OCI-LY7 (cell line): Measurements from ENCODE around the gene EHBP1. TPM values are rescaled to one million over a fixed set of nuclear protein-coding genes. Genes with fewer than 3 reads are reported as not detected.

Source experiments
- BruUV-seq: library from RNA; stranded (reverse); fragments of 400-500 nt; replicated peaks from 2 replicates; lab custom pipeline; 2021; lab: Mats Ljungman, UMichigan
- CTCF ChIA-PET: fragments of 300-600 bp; sonication (Branson Sonifier 250); formaldehyde crosslinking; loops from one replicate; lab custom pipeline; 2022; ENCODE audit warnings: antibody characterized with exemption; ENCODE audit not compliant: unreplicated experiment; lab: Charles Lee
- POLR2A ChIA-PET: fragments of 300-600 bp; sonication (Branson Sonifier 250); formaldehyde crosslinking; loops from one replicate; lab custom pipeline; 2022; ENCODE audit warnings: antibody characterized with exemption; lab: Charles Lee
- DNase-seq: peaks from one replicate; pipeline ENCODE4 v3.0.0-alpha.2; 2015; ENCODE audit warnings: low spot score
- H2AFZ ChIP-seq: fragments of 200-600 bp; sonication (generic), shearing (Covaris generic); 2 replicates; pipeline ENCODE4 v1.6.1; 2014; ENCODE audit warnings: mild to moderate bottlenecking, antibody characterized with exemption, low read length, moderate library complexity
- H3K27ac ChIP-seq: fragments of 200-600 bp; sonication (generic); 2 replicates; pipeline ENCODE4 v1.5.1; 2014; ENCODE audit warnings: mixed run types, low read depth, mild to moderate bottlenecking, moderate library complexity, low read length, inconsistent platforms; ENCODE audit not compliant: poor library complexity, severe bottlenecking
- H3K36me3 ChIP-seq: fragments of 200-600 bp; sonication (generic); 2 replicates; pipeline ENCODE4 v1.6.1; 2014; ENCODE audit warnings: mild to moderate bottlenecking, antibody characterized with exemption, low read length, moderate library complexity, mixed read lengths; ENCODE audit not compliant: insufficient read depth
- H3K4me1 ChIP-seq: fragments of 200-600 bp; sonication (generic); 2 replicates; pipeline ENCODE4 v1.5.1; 2014; ENCODE audit warnings: mild to moderate bottlenecking, low read length; ENCODE audit not compliant: insufficient read depth, poor library complexity, severe bottlenecking
- H3K4me2 ChIP-seq: fragments of 200-600 bp; sonication (generic); 2 replicates; pipeline ENCODE4 v1.6.1; 2014; ENCODE audit warnings: mild to moderate bottlenecking, low read length
- H3K4me3 ChIP-seq: fragments of 200-600 bp; sonication (generic); 2 replicates; pipeline ENCODE4 v1.5.1; 2014; ENCODE audit warnings: mild to moderate bottlenecking, low read depth, low read length; ENCODE audit not compliant: poor library complexity, severe bottlenecking
- H3K79me2 ChIP-seq: fragments of 200-600 bp; sonication (generic); 2 replicates; pipeline ENCODE4 v1.6.1; 2016; ENCODE audit warnings: low read depth, mild to moderate bottlenecking, low read length, moderate library complexity, mixed read lengths; ENCODE audit not compliant: insufficient read depth
- H3K9me2 ChIP-seq: fragments of 200-600 bp; sonication (generic); 2 replicates; pipeline ENCODE4 v1.6.1; 2016; ENCODE audit warnings: mild to moderate bottlenecking, low read length, mixed read lengths; ENCODE audit not compliant: insufficient read depth
- H3K9me3 ChIP-seq: fragments of 200-600 bp; sonication (generic); 2 replicates; pipeline ENCODE4 v1.6.1; 2014; ENCODE audit warnings: mild to moderate bottlenecking, mixed run types, low read length, mixed read lengths
- H4K20me1 ChIP-seq: fragments of 200-600 bp; sonication (generic); 2 replicates; pipeline ENCODE4 v1.6.1; 2014; ENCODE audit warnings: mild to moderate bottlenecking, antibody characterized with exemption, low read length, moderate library complexity, mixed read lengths; ENCODE audit not compliant: insufficient read depth
- CTCF ChIP-seq: fragments of 200-600 bp; sonication (generic); conservative IDR thresholded peaks from 2 replicates; pipeline ENCODE4 v1.5.1; 2014; ENCODE audit warnings: mild to moderate bottlenecking, antibody characterized with exemption, low read length, moderate library complexity, mixed read lengths
- EZH2phosphoT487 ChIP-seq: fragments of 200-600 bp; sonication (generic); IDR thresholded peaks from 2 replicates; pipeline ENCODE4 v1.6.1; 2018; ENCODE audit warnings: low read depth, borderline replicate concordance, mild to moderate bottlenecking, mixed run types, antibody characterized with exemption, low read length, moderate library complexity, mixed read lengths
- intact Hi-C: fragments of 100-400 bp; cut with micrococcal nuclease; formaldehyde crosslinking; loops from one replicate; pipeline ENCODE4 v1.10.0; 2022; ENCODE audit not compliant: unreplicated experiment
- total RNA-seq, 2 experiments: library from RNA; depleted of rRNA in 1 of 2; stranded (reverse); fragments of >200 nt in 1 of 2; shearing (Covaris generic) in 1 of 2; gene quantifications; 2 replicates each; pipeline ENCODE4 v1.2.3, GENCODE V29; 2014 to 2022

Gene EHBP1
- total RNA-seq, 2 experiments from 2014 or later = 26.8 to 34.1 TPM

- TF ChIP-seq EZH2phosphoT487 (no peak), CTCF (no peak)
- no peaks in the 10 kb centered on the region for H3K9me2 ChIP-seq
- BruUV-seq = no TSS peak
- ChIA-PET POLR2A (interaction anchor here (0.7 to 0.9 kb wide), 2 partner anchors 23 to 78 kb away, joined by 3 read pairs; no protein-coding TSS in a partner anchor), CTCF (no interaction called here)
- H3K9me3 ChIP-seq = no peaks in the 10 kb centered on the region
- no peak for DNase-seq
- no peaks in the 10 kb centered on the region for H4K20me1 ChIP-seq
- peaks cover under 1% of the 10 kb centered on the region; the same call in 1 of the 2 replicates for H3K36me3 ChIP-seq
- H3K4me1 ChIP-seq = no peaks in the 10 kb centered on the region
- H2AFZ ChIP-seq = no peak overlapping the region
- H3K4me2 ChIP-seq = no peak overlapping the region
- H3K79me2 ChIP-seq = no peaks in the 10 kb centered on the region
- H3K4me3 ChIP-seq = no peak overlapping the region
- intact Hi-C loops = no loop called here
- H3K27ac ChIP-seq = no peak overlapping the region
Measured at GRCh38 chr2:62801110-62801509, 95.6 kb downstream of the EHBP1 start.

GRCh38 chr2:62801814-62802523 is 96.5 kb downstream of the EHBP1 start:
- H4K20me1 ChIP-seq = no peaks in the 10 kb centered on the region
- no peaks in the 10 kb centered on the region for H3K9me3 ChIP-seq
- TF ChIP-seq EZH2phosphoT487 (no peak), CTCF (0 out of 2 replicates have a peak, but pooled peaks have one; percentile 33)
- no peaks in the 10 kb centered on the region for H3K9me2 ChIP-seq
- H3K79me2 ChIP-seq = no peaks in the 10 kb centered on the region
- H3K4me2 ChIP-seq = no peak overlapping the region
- H2AFZ ChIP-seq = no peak overlapping the region
- peaks cover 4% of the 10 kb centered on the region; the same call in 1 of the 2 replicates for H3K36me3 ChIP-seq
- no peaks in the 10 kb centered on the region for H3K4me1 ChIP-seq
- no peak overlapping the region for H3K27ac ChIP-seq
- BruUV-seq = no TSS peak
- peak; percentile 3 for DNase-seq
- intact Hi-C loops = no loop called here
- H3K4me3 ChIP-seq = no peak overlapping the region
- CTCF ChIA-PET = no interaction called here
- POLR2A ChIA-PET = interaction anchor here (0.7 kb wide), 1 partner anchor 77 kb away, joined by 3 read pairs; no protein-coding TSS in a partner anchor

- no TSS peak for BruUV-seq
- CTCF ChIA-PET = no interaction called here
- H2AFZ ChIP-seq = no peak overlapping the region
- POLR2A ChIA-PET = interaction anchor here (0.9 kb wide), 1 partner anchor 336 kb away, joined by 5 read pairs; no protein-coding TSS in a partner anchor
- no peak overlapping the region for H3K27ac ChIP-seq
- H3K79me2 ChIP-seq = no peaks in the 10 kb centered on the region
- DNase-seq = no peak
- no peaks in the 10 kb centered on the region for H3K9me3 ChIP-seq
- H3K4me1 ChIP-seq = peaks cover 8% of the 10 kb centered on the region
- peaks cover 4% of the 10 kb centered on the region; the same call in 1 of the 2 replicates for H3K36me3 ChIP-seq
- intact Hi-C loops = no loop called here
- TF ChIP-seq EZH2phosphoT487 (no peak), CTCF (no peak)
- no peak overlapping the region for H3K4me3 ChIP-seq
- no peaks in the 10 kb centered on the region for H3K9me2 ChIP-seq
- H4K20me1 ChIP-seq = no peaks in the 10 kb centered on the region
- H3K4me2 ChIP-seq = no peak overlapping the region
Measured at GRCh38 chr2:62803961-62804360, 98.4 kb downstream of the EHBP1 start.
